AML-193 (cell line): Measurements from ENCODE around the gene SNRPF.

Experiments used
- DNase-seq, 2 experiments: peaks; one replicate each; lab custom pipeline; 2025; lab: John Stamatoyannopoulos, UW

SNRPF gene

DNA sequence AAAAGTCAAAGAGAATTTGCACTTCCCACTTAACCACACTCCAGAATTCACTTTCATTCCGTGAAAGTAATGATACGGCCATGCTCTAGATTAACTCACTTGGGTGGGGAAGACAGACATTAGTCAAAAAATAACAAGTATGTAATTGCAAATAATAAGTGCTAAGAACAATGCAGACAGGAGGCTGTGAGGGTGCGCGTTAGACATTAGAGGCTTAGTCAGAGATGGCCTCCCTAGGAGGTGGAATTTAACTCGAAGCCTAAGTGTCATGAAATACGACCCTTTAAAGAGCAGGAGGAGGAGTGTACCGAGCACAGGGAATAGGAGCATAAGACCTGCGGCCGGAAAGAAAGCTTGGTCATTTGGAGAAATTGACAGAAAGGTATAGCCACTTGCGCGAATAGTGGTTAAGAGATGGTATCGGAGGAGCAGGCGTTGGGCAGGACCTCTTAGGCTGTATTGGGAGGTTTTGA is 628 bp downstream of the SNRPF start:
- peak in 1 of 2 experiments; percentile 17 for DNase-seq

DNA sequence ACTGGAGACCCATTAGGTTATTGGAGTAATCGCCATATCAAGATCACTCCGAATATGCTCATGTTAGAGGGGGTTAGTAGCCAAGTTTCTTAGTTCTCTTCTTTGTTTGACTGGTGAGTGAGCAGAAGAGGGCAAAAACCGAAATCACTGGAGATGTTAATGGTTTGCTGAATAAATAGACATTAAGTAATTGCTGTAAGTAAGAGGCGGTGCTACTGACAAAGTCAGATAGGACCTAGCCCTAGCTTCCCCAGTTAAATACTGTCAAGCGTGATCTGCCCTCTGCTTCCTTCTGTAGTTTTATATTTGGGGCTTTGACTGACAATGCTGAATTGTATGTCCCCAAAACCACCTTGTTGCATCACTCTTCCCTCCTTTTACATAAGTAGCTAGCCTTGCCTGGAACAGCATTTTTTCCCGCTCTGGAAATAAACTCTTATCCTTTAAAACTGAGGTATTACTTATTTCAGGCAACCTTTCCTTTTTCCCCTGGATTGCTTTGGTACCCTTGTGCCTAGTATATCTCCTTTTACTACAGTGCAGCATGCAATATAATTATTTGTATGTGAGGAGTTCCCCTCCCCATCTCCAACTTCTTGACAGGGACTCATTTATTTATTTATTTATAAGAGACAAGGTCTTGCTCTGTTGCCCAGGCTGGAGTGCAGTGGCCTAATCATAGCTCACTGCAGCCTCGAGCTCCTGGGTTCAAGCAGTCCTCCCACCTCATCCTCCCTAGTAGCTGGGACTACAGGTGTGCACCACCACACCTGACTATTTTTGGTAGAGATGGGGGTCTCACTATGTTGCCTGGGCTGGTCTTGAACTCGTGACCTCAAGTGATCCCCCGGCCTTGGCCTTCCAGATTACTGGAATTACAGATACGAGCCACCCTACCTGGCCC is 1.4 kb downstream of the SNRPF start:
- peak in 1 of 2 experiments; percentile 4 for DNase-seq

DNA sequence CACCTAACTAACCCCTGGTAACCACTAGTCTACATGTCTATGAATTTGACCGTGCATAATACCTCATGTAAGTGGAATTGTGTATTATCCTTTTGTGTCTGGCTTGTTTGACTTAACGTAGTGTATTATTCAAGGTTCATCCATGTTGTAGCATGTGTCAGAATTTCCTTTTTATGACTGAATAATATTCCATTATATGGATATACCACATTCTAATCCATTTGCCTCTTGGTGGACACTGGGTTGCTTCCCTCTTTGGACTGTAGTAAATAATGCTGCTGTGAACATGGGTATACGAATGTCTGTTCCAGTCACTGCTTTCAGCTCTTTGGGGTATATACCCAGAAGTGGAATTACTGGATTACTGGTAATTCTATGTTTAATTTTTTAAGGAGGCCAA is 3.3 kb downstream of the SNRPF start:
- DNase-seq = no peak

GRCh38 chr12:95863337-95863736 is 4.6 kb downstream of the SNRPF start:
- DNase-seq = no peak

DNA sequence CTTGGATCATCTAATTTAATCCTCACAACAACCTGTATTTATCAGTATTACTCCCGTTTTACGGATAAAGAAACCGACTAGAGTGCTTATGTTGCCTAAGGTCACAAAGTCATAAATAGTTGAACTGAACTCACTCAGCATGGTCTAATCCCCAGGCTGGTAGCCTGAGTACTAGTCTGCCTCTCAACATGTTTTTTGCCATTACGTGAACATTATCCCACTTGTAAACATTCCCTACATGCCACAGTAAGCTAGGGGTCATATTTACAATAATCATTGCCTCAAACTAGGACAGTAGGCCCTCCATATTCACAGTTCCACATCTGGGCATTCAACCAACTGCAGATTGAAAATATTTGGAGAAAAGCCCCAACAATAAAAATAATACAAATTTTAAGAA is 12.1 kb downstream of the SNRPF start:
- DNase-seq = no peak

GRCh38 chr12:95874452-95874851 is 15.7 kb downstream of the SNRPF start:
- DNase-seq = no peak

DNA sequence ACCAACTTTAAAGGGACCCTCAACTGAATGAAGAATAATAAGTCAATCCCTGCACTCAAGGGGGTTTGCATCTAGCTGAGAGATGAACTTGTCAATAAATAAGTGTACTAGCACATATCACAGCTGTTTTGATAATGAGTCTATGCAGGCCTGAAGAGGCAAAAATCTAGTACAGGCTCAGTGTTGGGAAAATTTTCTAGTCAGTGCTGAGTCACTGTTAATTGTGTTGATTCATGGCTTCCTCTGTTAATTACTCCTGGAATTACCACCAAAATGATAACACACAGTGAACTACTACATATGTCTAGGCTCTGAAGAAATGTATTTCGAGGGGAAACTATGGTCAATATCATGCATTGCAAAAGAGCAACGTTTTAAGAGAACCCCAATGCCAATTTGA is 18.9 kb downstream of the SNRPF start:
- no peak for DNase-seq

GRCh38 chr12:95880895-95881294 is 22.1 kb downstream of the SNRPF start:
- DNase-seq = no peak

GRCh38 chr12:95881331-95881955 is 22.7 kb downstream of the SNRPF start:
- no peak for DNase-seq

- no peak for DNase-seq
Observed at GRCh38 chr12:95882080-95882479, 23.3 kb downstream of the SNRPF start.

GRCh38 chr12:95882873-95883272 is 24.1 kb downstream of the SNRPF start:
- no peak for DNase-seq

- DNase-seq = no peak
Observed at GRCh38 chr12:95884998-95885397, 26.2 kb downstream of the SNRPF start.

- DNase-seq = no peak
Observed at GRCh38 chr12:95887311-95887710, 28.6 kb downstream of the SNRPF start.

DNA sequence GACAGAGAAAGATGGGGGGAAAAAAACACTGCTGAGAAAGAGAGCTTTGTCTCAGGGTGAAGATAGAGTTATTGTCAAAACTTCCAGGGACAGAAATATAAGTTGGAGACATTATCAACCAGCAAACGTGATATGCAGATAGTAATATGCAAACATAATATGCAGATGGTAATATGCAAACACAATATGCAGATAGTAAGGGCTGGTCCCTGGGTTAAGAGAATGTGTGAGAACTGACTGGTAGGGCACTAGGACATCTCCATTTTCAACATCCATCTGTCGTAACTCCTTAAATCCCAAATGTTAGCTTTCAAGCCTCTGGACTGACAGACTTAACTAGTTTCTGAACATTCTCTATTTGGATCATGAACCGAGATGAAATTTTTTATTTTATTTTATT is 32.2 kb downstream of the SNRPF start:
- no peak for DNase-seq

DNA sequence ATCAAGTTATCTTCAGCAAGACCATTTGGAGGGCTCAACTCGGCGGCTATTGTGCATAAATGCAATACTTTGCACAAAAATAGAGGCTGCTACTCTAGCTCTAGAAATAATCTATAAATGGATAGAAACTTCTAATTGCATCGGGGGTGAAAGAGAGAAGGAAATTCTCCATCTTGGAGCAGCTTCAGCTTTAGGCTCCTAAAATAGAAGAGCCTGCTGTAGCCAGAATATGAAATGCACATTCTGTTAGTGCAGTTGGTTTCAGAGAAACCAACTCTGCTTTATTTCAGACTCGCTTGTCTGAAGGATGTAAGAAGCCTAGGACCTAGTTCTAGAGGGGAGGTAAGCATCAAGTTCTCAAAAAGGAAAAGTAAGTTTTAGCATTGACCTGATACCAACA is 38.1 kb downstream of the SNRPF start:
- no peak for DNase-seq

DNA sequence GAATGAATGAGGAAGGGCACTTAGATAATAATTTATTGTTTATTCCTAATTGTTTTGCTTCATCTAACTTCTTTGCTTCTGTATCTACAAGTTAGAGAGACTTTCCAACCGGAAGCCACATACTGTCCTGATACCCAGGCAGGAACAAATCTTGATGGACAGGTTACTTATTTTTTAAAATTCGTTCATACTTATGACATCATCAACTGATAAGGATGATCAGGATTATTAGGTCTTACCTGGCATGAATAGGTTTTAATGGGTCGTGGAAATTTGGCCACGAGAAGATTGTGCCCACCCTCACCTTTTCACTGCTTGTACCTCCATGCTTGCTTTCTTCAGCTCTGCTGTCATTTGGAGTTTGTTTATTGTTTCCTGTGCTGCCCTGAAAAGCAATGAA is 39.3 kb downstream of the SNRPF start:
- no peak for DNase-seq

DNA sequence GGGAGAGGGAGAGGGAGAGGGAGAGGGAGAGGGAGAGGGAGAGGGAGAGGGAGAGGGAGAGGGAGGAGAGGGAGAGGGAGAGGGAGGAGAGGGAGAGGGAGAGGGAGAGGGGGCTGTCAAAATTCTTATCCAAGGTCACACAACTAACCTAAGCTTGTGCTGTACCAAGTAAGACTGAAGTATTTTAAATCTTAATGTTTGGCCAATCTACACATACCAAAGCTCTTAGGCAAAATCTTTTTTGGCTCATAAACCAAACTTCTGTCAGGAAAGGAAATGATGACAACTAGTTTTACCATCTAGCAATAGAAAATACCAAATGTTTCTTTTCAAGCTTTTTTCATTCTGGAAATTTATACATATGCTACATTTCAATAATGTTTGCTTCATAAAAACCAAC is 49.8 kb downstream of the SNRPF start:
- DNase-seq = no peak

DNA sequence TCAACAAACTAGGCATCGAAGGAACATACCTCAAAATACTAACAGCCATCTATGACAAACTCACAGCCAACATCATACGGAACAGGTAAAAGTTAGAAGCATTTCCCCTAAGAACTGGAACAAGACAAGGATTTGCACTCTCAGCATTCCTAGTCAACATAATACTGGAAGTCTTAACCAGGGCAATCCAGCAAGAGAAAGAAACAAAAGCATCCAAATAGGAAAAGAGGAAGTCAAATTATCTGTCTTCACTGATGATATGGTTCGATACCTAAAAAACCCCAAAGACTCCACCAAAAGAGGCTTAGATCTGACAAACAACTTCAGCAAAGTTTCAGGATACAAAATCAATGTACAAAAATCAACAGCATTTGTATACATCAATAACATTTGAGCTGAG is 51.1 kb downstream of the SNRPF start:
- no peak for DNase-seq
